Osteocyte (in vitro differentiated cells): ENCODE data around the gene SLC22A3. TPM values are rescaled to one million over a fixed set of nuclear protein-coding genes. Genes with fewer than 3 reads are reported as not detected.

ENCODE experiments used
- DNase-seq: peaks from one replicate; pipeline ENCODE4 v3.0.0; 2021; ENCODE audit warnings: mixed read lengths; ENCODE audit not compliant: unreplicated experiment; ENCODE audit errors: extremely low spot score
- H3K27ac Mint-ChIP-seq: one replicate; pipeline ENCODE4 v1.8.0; 2021; ENCODE audit warnings: mild to moderate bottlenecking, mixed read lengths; ENCODE audit not compliant: unreplicated experiment
- H3K27me3 Mint-ChIP-seq: one replicate; pipeline ENCODE4 v1.8.0; 2021; ENCODE audit warnings: mixed read lengths; ENCODE audit not compliant: unreplicated experiment
- H3K36me3 Mint-ChIP-seq: one replicate; pipeline ENCODE4 v1.8.0; 2021; ENCODE audit warnings: mixed read lengths; ENCODE audit not compliant: unreplicated experiment
- H3K4me1 Mint-ChIP-seq: one replicate; pipeline ENCODE4 v1.8.0; 2021; ENCODE audit warnings: mixed read lengths; ENCODE audit not compliant: unreplicated experiment
- H3K4me3 Mint-ChIP-seq: one replicate; pipeline ENCODE4 v1.8.0; 2021; ENCODE audit warnings: mild to moderate bottlenecking, moderate library complexity, mixed read lengths; ENCODE audit not compliant: unreplicated experiment
- H3K9me3 Mint-ChIP-seq: one replicate; pipeline ENCODE4 v1.8.0; 2021; ENCODE audit warnings: mixed read lengths; ENCODE audit not compliant: unreplicated experiment
- CTCF ChIP-seq: fragments of 200-600 bp; sonication (generic); IDR thresholded peaks from 2 replicates; pipeline ENCODE4 v1.5.0; 2021; ENCODE audit warnings: antibody characterized with exemption, mild to moderate bottlenecking, moderate library complexity
- total RNA-seq: library from RNA; stranded (reverse); gene quantifications from 2 replicates; pipeline ENCODE4 v1.2.1, GENCODE V29; 2021

Gene SLC22A3
- total RNA-seq, 1 donor from 2014 or later = not detected

GRCh38 chr6:160316261-160316660 is 31.9 kb upstream of the SLC22A3 start:
- no peaks in the 10 kb centered on the region for H3K4me1 Mint-ChIP-seq
- peak; percentile 8 for DNase-seq
- no peak overlapping the region for H3K4me3 Mint-ChIP-seq
- no peaks in the 10 kb centered on the region for H3K36me3 Mint-ChIP-seq
- peaks cover 22% of the 10 kb centered on the region for H3K9me3 Mint-ChIP-seq
- H3K27ac Mint-ChIP-seq = no peak overlapping the region
- no peak for TF ChIP-seq CTCF
- H3K27me3 Mint-ChIP-seq = no peaks in the 10 kb centered on the region

- no peak for TF ChIP-seq CTCF
- Mint-ChIP-seq H3K36me3 (no peaks in the 10 kb centered on the region), H3K9me3 (peaks cover 19% of the 10 kb centered on the region), H3K4me3 (no peak overlapping the region), H3K27ac (no peak overlapping the region), H3K27me3 (no peaks in the 10 kb centered on the region), H3K4me1 (no peaks in the 10 kb centered on the region)
- DNase-seq = no peak
Measured at GRCh38 chr6:160319246-160319645, 28.9 kb upstream of the SLC22A3 start.

DNA sequence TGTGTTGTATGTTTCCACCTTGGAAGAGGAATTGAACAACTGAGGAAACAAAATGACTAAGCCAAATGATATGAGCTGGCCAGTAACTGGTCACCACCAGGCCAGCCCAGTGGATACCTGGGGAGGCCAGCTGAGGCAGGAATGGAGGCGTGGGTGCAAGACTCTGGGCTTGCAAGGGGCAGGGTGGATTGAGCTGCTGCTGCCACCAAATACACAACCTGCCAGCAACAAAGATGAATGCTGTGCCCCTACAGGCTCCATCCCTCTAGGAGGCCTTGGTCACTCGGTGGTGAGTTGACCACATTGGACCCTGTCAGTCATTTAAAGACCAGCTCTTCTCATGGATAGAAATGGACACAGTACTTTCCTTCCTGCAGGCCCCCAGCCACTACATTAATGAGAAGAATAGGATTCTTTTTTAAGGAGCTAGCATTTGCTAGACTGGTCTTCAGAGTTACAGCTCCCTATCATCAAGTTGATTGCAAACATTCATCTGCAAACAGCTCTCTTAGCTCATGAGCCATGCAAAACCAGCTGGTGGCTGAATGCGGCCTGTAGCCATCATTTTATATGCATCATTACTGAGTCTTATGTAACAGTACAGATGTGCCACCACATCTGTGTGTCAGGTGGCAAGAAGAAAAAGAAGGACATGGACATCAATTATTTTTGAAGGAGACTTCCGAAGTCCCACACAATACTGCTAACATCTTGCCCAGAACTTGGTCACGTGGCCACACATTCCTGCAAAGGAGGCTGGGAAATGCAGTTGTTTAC is 26.3 kb upstream of the SLC22A3 start:
- no peaks in the 10 kb centered on the region for H3K4me1 Mint-ChIP-seq
- no peaks in the 10 kb centered on the region for H3K36me3 Mint-ChIP-seq
- no peaks in the 10 kb centered on the region for H3K27me3 Mint-ChIP-seq
- H3K4me3 Mint-ChIP-seq = no peak overlapping the region
- no peak for TF ChIP-seq CTCF
- no peak overlapping the region for H3K27ac Mint-ChIP-seq
- H3K9me3 Mint-ChIP-seq = peaks cover 24% of the 10 kb centered on the region
- peak; percentile 74 for DNase-seq

DNA sequence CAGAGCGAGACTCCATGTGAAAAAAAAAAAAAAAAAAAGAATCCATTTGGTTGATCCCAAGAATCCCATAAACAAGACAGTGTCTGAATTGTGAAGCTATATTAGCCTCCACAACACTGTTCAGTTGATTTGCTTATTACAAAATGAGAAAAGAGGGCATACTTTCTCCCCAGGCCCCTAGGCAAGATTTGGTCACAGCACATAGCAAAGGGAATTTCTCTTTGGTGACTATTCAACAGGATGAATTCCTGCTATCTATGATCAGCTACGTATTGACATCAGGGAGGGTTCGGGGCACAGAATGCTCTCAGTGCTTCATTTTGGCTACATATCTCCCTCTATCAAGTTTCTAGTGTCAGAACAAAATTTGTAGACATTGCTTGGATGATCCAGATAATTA is 20.2 kb upstream of the SLC22A3 start:
- DNase-seq = no peak
- Mint-ChIP-seq H3K27me3 (peaks cover 12% of the 10 kb centered on the region), H3K9me3 (peaks cover 8% of the 10 kb centered on the region), H3K4me1 (no peaks in the 10 kb centered on the region), H3K27ac (no peak overlapping the region), H3K36me3 (no peaks in the 10 kb centered on the region), H3K4me3 (no peak overlapping the region)
- no peak for TF ChIP-seq CTCF

DNA sequence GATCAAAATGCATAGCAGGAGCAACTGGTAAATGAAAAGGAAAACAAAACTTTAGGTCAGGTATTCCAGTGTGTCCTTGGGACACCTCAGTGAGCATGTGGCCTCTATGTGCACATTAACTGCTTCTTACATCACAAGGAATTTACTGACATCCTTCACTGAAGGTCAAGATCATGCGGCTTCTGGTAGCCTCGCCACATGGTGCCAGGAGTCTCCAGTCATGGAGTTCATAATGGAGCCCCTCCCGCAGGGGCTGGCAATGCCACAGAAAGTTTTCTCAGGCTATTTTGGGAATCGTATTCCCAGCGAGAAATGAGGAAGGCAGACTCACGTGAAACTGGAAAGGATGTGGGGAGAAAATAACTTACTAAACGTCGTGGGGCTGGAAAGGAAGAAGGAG is 19.7 kb upstream of the SLC22A3 start:
- peaks cover 15% of the 10 kb centered on the region for H3K27me3 Mint-ChIP-seq
- H3K4me3 Mint-ChIP-seq = no peak overlapping the region

More for the DNA sequence above, 19.7 kb upstream of the SLC22A3 start:
- no peak for TF ChIP-seq CTCF
- Mint-ChIP-seq H3K4me1 (no peaks in the 10 kb centered on the region), H3K27ac (no peak overlapping the region), H3K36me3 (no peaks in the 10 kb centered on the region), H3K9me3 (peaks cover 6% of the 10 kb centered on the region)
- DNase-seq = no peak
